Hypothalamus (tissue), 51 donors: ENCODE results near the gene JMJD6.

Experiments
- DNase-seq, 51 donors: peaks; one replicate each; lab custom pipeline; 2025; lab: John Stamatoyannopoulos, UW

Gene JMJD6

GRCh38 chr17:76683921-76684745, 42.3 kb downstream of the JMJD6 start:
- DNase-seq = no peak

- DNase-seq = no peak
Measured at GRCh38 chr17:76683011-76683755, 43.2 kb downstream of the JMJD6 start.

GRCh38 chr17:76682296-76682695, 44.1 kb downstream of the JMJD6 start:
- DNase-seq = no peak

- DNase-seq = peak in 32 of 51 donors; percentile 12 to 75 (median 42)
Measured at GRCh38 chr17:76681222-76682137, 44.9 kb downstream of the JMJD6 start.

- DNase-seq = no peak
Measured at GRCh38 chr17:76679239-76679638, 47.2 kb downstream of the JMJD6 start.

- DNase-seq = no peak
Measured at GRCh38 chr17:76678330-76678729, 48.1 kb downstream of the JMJD6 start.

GRCh38 chr17:76677406-76677805, 49.0 kb downstream of the JMJD6 start:
- no peak for DNase-seq

GRCh38 chr17:76676629-76677028, 49.8 kb downstream of the JMJD6 start:
- DNase-seq = no peak

- DNase-seq = no peak
Measured at GRCh38 chr17:76675648-76676047, 50.8 kb downstream of the JMJD6 start.

GRCh38 chr17:76674600-76674999, 51.8 kb downstream of the JMJD6 start:
- no peak for DNase-seq

GRCh38 chr17:76673729-76674128, 52.7 kb downstream of the JMJD6 start:
- DNase-seq = no peak

GRCh38 chr17:76672892-76673291, 53.5 kb downstream of the JMJD6 start:
- no peak for DNase-seq

- no peak for DNase-seq
Measured at GRCh38 chr17:76672270-76672851, 54.0 kb downstream of the JMJD6 start.

- DNase-seq = no peak
Measured at GRCh38 chr17:76671912-76672262, 54.5 kb downstream of the JMJD6 start.

GRCh38 chr17:76671123-76671911, 55.1 kb downstream of the JMJD6 start:
- DNase-seq = peak; percentile 91 to 100 (median 99)

- no peak for DNase-seq
Measured at GRCh38 chr17:76670718-76671122, 55.7 kb downstream of the JMJD6 start.

GRCh38 chr17:76670020-76670717, 56.2 kb downstream of the JMJD6 start:
- DNase-seq = no peak
